HCT116 (cell line): ENCODE results near the gene ZNF532. TPM values are rescaled to one million over a fixed set of nuclear protein-coding genes. Genes with fewer than 3 reads are reported as not detected.
"Not testable (repeated sequence)": the region's sequence is repeated elsewhere in the genome, so short reads cannot be mapped to it uniquely, and the experiment has no call there.

Experiments
- ATAC-seq: fragments of 200-7000 bp; cut with Tn5 transposase; 2 replicates; pipeline ENCODE4 v1.9.1; 2020; ENCODE audit warnings: mild to moderate bottlenecking, moderate library complexity
- BruUV-seq: library from RNA; stranded (reverse); fragments of 400-500 nt; replicated peaks from 2 replicates; lab custom pipeline; 2021; lab: Mats Ljungman, UMichigan
- CTCF ChIA-PET: fragments of 300-600 bp; sonication (Branson Sonifier 250); formaldehyde crosslinking; loops from one replicate; lab custom pipeline; 2021; ENCODE audit warnings: antibody characterized with exemption; lab: Charles Lee
- POLR2A ChIA-PET: fragments of 300-600, 350-600 bp; sonication (Branson Sonifier 250); formaldehyde crosslinking; loops from one replicate; lab custom pipeline; 2021; ENCODE audit warnings: antibody characterized with exemption; lab: Charles Lee
- RAD21 ChIA-PET, 2 experiments: fragments of 300-600 bp; sonication (Branson Sonifier 250); formaldehyde crosslinking; loops; one replicate each; lab custom pipeline; 2023; ENCODE audit warnings: low total read pairs in 2 of 2; ENCODE audit not compliant: uncharacterized antibody in 2 of 2, unreplicated experiment in 2 of 2, low non-redundant PET in 1 of 2; lab: Charles Lee
- DNase-seq: peaks from one replicate; pipeline ENCODE4 v3.0.0-alpha.2; 2010; ENCODE audit warnings: low read depth, low spot score
- H2AFZ ChIP-seq: fragments of 200-600 bp; shearing (Covaris generic), sonication (generic); 2 replicates; pipeline ENCODE4 v1.6.1; 2017; ENCODE audit warnings: low read depth, mixed run types, mixed read lengths, antibody characterized with exemption, low read length; ENCODE audit not compliant: poor library complexity, severe bottlenecking
- H3K27ac ChIP-seq: 2 replicates; pipeline ENCODE4 v1.5.1; 2012; ENCODE audit warnings: low read depth, low read length
- H3K27me3 ChIP-seq: fragments of 200-600 bp; sonication (generic); 2 replicates; pipeline ENCODE4 v1.6.1; 2016; ENCODE audit warnings: mixed run types, low read length, mixed read lengths; ENCODE audit not compliant: insufficient read depth
- H3K36me3 ChIP-seq, 2 experiments: fragments of 200-500 bp in 1 of 2; fragments of 200-600 bp in 1 of 2; sonication (Bioruptor generic) in 1 of 2; sonication (generic) in 1 of 2; 2 replicates each; pipeline versions ENCODE4 v1.5.1 to v1.6.1; 2014 to 2016; ENCODE audit warnings: low read length in 2 of 2, inconsistent platforms in 1 of 2, mixed read lengths in 1 of 2, mixed run types in 1 of 2; ENCODE audit not compliant: insufficient read depth in 2 of 2, control insufficient read depth in 1 of 2
- H3K4me1 ChIP-seq, 2 experiments: fragments of 200-600 bp in 1 of 2; sonication (generic) in 1 of 2; 2 replicates each; pipeline versions ENCODE4 v1.5.1 to v1.6.1; 2012 to 2017; ENCODE audit warnings: low read length in 2 of 2, inconsistent platforms in 1 of 2, mild to moderate bottlenecking in 1 of 2, mixed read lengths in 1 of 2, mixed run types in 1 of 2, moderate library complexity in 1 of 2; ENCODE audit not compliant: insufficient read depth in 2 of 2, control insufficient read depth in 1 of 2
- H3K4me2 ChIP-seq: fragments of 200-600 bp; sonication (generic); 2 replicates; pipeline ENCODE4 v1.6.1; 2017; ENCODE audit warnings: mixed run types, low read length, mixed read lengths
- H3K4me3 ChIP-seq, 2 experiments: fragments of 200-600 bp in 1 of 2; sonication (generic) in 1 of 2; replicated peaks in 1 of 2; 2 replicates each; pipeline ENCODE4 v1.5.1; 2011 to 2016; ENCODE audit warnings: low read length in 2 of 2, control low read depth in 1 of 2, low read depth in 1 of 2, mild to moderate bottlenecking in 1 of 2, mixed read lengths in 1 of 2, mixed run types in 1 of 2
- H3K79me2 ChIP-seq: fragments of 200-600 bp; sonication (generic); 2 replicates; pipeline ENCODE4 v1.6.1; 2017; ENCODE audit warnings: mild to moderate bottlenecking, mixed run types, low read length, moderate library complexity, mixed read lengths; ENCODE audit not compliant: insufficient read depth
- H3K9ac ChIP-seq: fragments of 200-600 bp; sonication (generic); 2 replicates; pipeline ENCODE4 v1.6.1; 2016; ENCODE audit warnings: low read length, mixed read lengths
- H3K9me2 ChIP-seq: fragments of 200-600 bp; sonication (generic), shearing (Covaris generic); 2 replicates; pipeline ENCODE4 v1.6.1; 2017; ENCODE audit warnings: mixed run types, mild to moderate bottlenecking, moderate library complexity; ENCODE audit not compliant: insufficient read depth
- H3K9me3 ChIP-seq, 2 experiments: fragments of 200-500 bp in 1 of 2; fragments of 200-600 bp in 1 of 2; sonication (Bioruptor generic) in 1 of 2; sonication (generic) in 1 of 2; 2 replicates each; pipeline ENCODE4 v1.6.1; 2014 to 2017; ENCODE audit warnings: low read length in 2 of 2, mixed read lengths in 2 of 2, inconsistent platforms in 1 of 2, low read depth in 1 of 2, mild to moderate bottlenecking in 1 of 2, mixed run types in 1 of 2, moderate library complexity in 1 of 2; ENCODE audit not compliant: control insufficient read depth in 1 of 2, insufficient read depth in 1 of 2
- H4K20me1 ChIP-seq: fragments of 200-600 bp; sonication (generic), shearing (Covaris generic); 2 replicates; pipeline ENCODE4 v1.6.1; 2017; ENCODE audit warnings: mixed run types, mild to moderate bottlenecking, moderate library complexity; ENCODE audit not compliant: insufficient read depth
- CBX3 ChIP-seq: IDR thresholded peaks from 2 replicates; pipeline ENCODE4 v1.6.1; 2012; ENCODE audit warnings: low read depth
- CEBPB ChIP-seq: IDR thresholded peaks from 2 replicates; pipeline ENCODE4 v1.6.1; 2012; ENCODE audit warnings: low read depth
- ELF1 ChIP-seq: IDR thresholded peaks from 2 replicates; pipeline ENCODE4 v1.6.1; 2012; ENCODE audit warnings: low read depth, borderline replicate concordance
- FOSL1 ChIP-seq: IDR thresholded peaks from 2 replicates; pipeline ENCODE4 v1.6.1; 2012; ENCODE audit warnings: low read depth
- JUND ChIP-seq: IDR thresholded peaks from 2 replicates; pipeline ENCODE4 v1.6.1; 2012
- MAX ChIP-seq: IDR thresholded peaks from 2 replicates; pipeline ENCODE4 v1.6.1; 2012
- POLR2AphosphoS5 ChIP-seq: IDR thresholded peaks from 2 replicates; pipeline ENCODE4 v1.6.1; 2011; ENCODE audit warnings: mild to moderate bottlenecking, low read depth, low read length, moderate library complexity
- RAD21 ChIP-seq: IDR thresholded peaks from 2 replicates; pipeline ENCODE4 v1.6.1; 2012; ENCODE audit warnings: low read depth, mild to moderate bottlenecking
- REST ChIP-seq: IDR thresholded peaks from 2 replicates; pipeline ENCODE4 v1.6.1; 2012; ENCODE audit warnings: low read depth
- SIN3A ChIP-seq: IDR thresholded peaks from 2 replicates; pipeline ENCODE4 v1.6.1; 2012; ENCODE audit warnings: low read depth
- SRF ChIP-seq: IDR thresholded peaks from 2 replicates; pipeline ENCODE4 v1.6.1; 2012; ENCODE audit warnings: low read depth
- YY1 ChIP-seq: IDR thresholded peaks from 2 replicates; pipeline ENCODE4 v1.6.1; 2011; ENCODE audit warnings: low read length, low read depth, moderate library complexity, mild to moderate bottlenecking; ENCODE audit not compliant: insufficient replicate concordance; ENCODE audit errors: extremely low read depth
- intact Hi-C: fragments of 100-400 bp; cut with micrococcal nuclease; formaldehyde crosslinking; loops from 2 replicates; pipeline ENCODE4 v1.10.0; 2022
- total RNA-seq: library from RNA; stranded (reverse); gene quantifications from one replicate; pipeline ENCODE4 v1.2.1, GENCODE V29; 2021; ENCODE audit not compliant: unreplicated experiment

Gene ZNF532
- total RNA-seq, 1 experiment from 2014 or later = 11.6 TPM

- H3K9ac ChIP-seq = no peak overlapping the region
- no peaks in the 10 kb centered on the region for H3K9me2 ChIP-seq
- no peaks in the 10 kb centered on the region for H3K9me3 ChIP-seq
- no peak overlapping the region for H3K4me3 ChIP-seq
- ATAC-seq = no peak
- BruUV-seq = no TSS peak
- POLR2A ChIA-PET = no interaction called here
- H3K79me2 ChIP-seq = no peaks in the 10 kb centered on the region
- CTCF ChIA-PET = no interaction called here
- no peaks in the 10 kb centered on the region for H4K20me1 ChIP-seq
- no peak overlapping the region for H2AFZ ChIP-seq
- no peak for DNase-seq
- H3K4me1 ChIP-seq = no peaks in the 10 kb centered on the region
- no peak overlapping the region for H3K27ac ChIP-seq
- RAD21 ChIA-PET = no interaction called here
- H3K27me3 ChIP-seq = no peaks in the 10 kb centered on the region
- no peak for TF ChIP-seq SIN3A
- no peak for TF ChIP-seq FOSL1
- intact Hi-C loops = no loop called here
- H3K36me3 ChIP-seq = no peaks in the 10 kb centered on the region
- H3K4me2 ChIP-seq = no peak overlapping the region
Observed at GRCh38 chr18:58829263-58829662, 35.4 kb upstream of the ZNF532 start.

GRCh38 chr18:58829886-58830285 is 34.8 kb upstream of the ZNF532 start:
- RAD21 ChIA-PET, H3K4me1 ChIP-seq, CTCF ChIA-PET, H3K79me2 ChIP-seq, H3K4me3 ChIP-seq, H3K9me3 ChIP-seq, intact Hi-C loops, H3K36me3 ChIP-seq, DNase-seq, H2AFZ ChIP-seq, H3K27me3 ChIP-seq, H3K9me2 ChIP-seq, H3K27ac ChIP-seq, ATAC-seq, BruUV-seq, H4K20me1 ChIP-seq, H3K9ac ChIP-seq, H3K4me2 ChIP-seq, POLR2A ChIA-PET: not testable (repeated sequence)

- Histone ChIP-seq H3K27ac (no peak overlapping the region), H3K4me2 (no peak overlapping the region), H3K27me3 (no peaks in the 10 kb centered on the region), H4K20me1 (no peaks in the 10 kb centered on the region), H3K9me3 (no peaks in the 10 kb centered on the region), H3K4me3 (no peak overlapping the region), H3K9ac (no peak overlapping the region), H3K36me3 (no peaks in the 10 kb centered on the region), H3K9me2 (no peaks in the 10 kb centered on the region), H3K79me2 (no peaks in the 10 kb centered on the region), H3K4me1 (no peaks in the 10 kb centered on the region), H2AFZ (no peak overlapping the region)
- ChIA-PET RAD21 (no interaction called here), CTCF (no interaction called here), POLR2A (no interaction called here)
- DNase-seq (no peak), ATAC-seq (no peak)
- intact Hi-C loops = no loop called here
- no TSS peak for BruUV-seq
- TF ChIP-seq YY1 = no peak
- TF ChIP-seq JUND = no peak
- TF ChIP-seq CEBPB = no peak
- no peak for TF ChIP-seq POLR2AphosphoS5
- TF ChIP-seq RAD21 = no peak
- no peak for TF ChIP-seq REST
- TF ChIP-seq CBX3 = no peak
- no peak for TF ChIP-seq SRF
- TF ChIP-seq ELF1 = no peak
- no peak for TF ChIP-seq FOSL1
- no peak for TF ChIP-seq MAX
Observed at GRCh38 chr18:58831606-58832005, 33.1 kb upstream of the ZNF532 start.
